GM19438 (cell line): ENCODE results near the gene COL27A1.

Experiments used
- ATAC-seq: cut with Tn5 transposase; IDR thresholded peaks from one replicate; pipeline ENCODE4 v1.9.1; 2021; ENCODE audit warnings: low read depth; ENCODE audit not compliant: unreplicated experiment

Gene COL27A1

GRCh38 chr9:114346146-114346545 is 190.8 kb downstream of the COL27A1 start:
- ATAC-seq = no peak

- ATAC-seq = no peak
These were observed 192.3 kb downstream of the COL27A1 start for GRCh38 chr9:114347675-114348074.

GRCh38 chr9:114348261-114348905 is 193.0 kb downstream of the COL27A1 start:
- no peak for ATAC-seq

- peak; percentile 92 for ATAC-seq
These were observed 193.7 kb downstream of the COL27A1 start for GRCh38 chr9:114348906-114349482.

- ATAC-seq = no peak
These were observed 194.6 kb downstream of the COL27A1 start for GRCh38 chr9:114349713-114350480.

- ATAC-seq = no peak
These were observed 195.5 kb downstream of the COL27A1 start for GRCh38 chr9:114350636-114351401.

GRCh38 chr9:114351932-114352331 is 196.6 kb downstream of the COL27A1 start:
- ATAC-seq = no peak

GRCh38 chr9:114355821-114356220 is 200.5 kb downstream of the COL27A1 start:
- no peak for ATAC-seq

- no peak for ATAC-seq
These were observed 201.5 kb downstream of the COL27A1 start for GRCh38 chr9:114356792-114357191.

- no peak for ATAC-seq
These were observed 202.0 kb downstream of the COL27A1 start for GRCh38 chr9:114357360-114357759.

- ATAC-seq = no peak
These were observed 202.6 kb downstream of the COL27A1 start for GRCh38 chr9:114357911-114358328.

- no peak for ATAC-seq
These were observed 204.5 kb downstream of the COL27A1 start for GRCh38 chr9:114359801-114360200.

- no peak for ATAC-seq
These were observed 206.2 kb downstream of the COL27A1 start for GRCh38 chr9:114361542-114361941.
